HG03025 (cell line): Measurements from ENCODE around the gene PRR7.

Source experiments
- ATAC-seq: cut with Tn5 transposase; IDR thresholded peaks from one replicate; pipeline ENCODE4 v1.9.1; 2021; ENCODE audit warnings: mild to moderate bottlenecking, moderate library complexity; ENCODE audit not compliant: unreplicated experiment, low FRiP score

The PRR7 gene

GRCh38 chr5:177466861-177467260 lies 20.2 kb downstream of the PRR7 start:
- ATAC-seq: no peak

- ATAC-seq: no peak
Observed at GRCh38 chr5:177467436-177467835, 20.8 kb downstream of the PRR7 start.

GRCh38 chr5:177468329-177468684 lies 21.7 kb downstream of the PRR7 start:
- ATAC-seq: no peak

DNA sequence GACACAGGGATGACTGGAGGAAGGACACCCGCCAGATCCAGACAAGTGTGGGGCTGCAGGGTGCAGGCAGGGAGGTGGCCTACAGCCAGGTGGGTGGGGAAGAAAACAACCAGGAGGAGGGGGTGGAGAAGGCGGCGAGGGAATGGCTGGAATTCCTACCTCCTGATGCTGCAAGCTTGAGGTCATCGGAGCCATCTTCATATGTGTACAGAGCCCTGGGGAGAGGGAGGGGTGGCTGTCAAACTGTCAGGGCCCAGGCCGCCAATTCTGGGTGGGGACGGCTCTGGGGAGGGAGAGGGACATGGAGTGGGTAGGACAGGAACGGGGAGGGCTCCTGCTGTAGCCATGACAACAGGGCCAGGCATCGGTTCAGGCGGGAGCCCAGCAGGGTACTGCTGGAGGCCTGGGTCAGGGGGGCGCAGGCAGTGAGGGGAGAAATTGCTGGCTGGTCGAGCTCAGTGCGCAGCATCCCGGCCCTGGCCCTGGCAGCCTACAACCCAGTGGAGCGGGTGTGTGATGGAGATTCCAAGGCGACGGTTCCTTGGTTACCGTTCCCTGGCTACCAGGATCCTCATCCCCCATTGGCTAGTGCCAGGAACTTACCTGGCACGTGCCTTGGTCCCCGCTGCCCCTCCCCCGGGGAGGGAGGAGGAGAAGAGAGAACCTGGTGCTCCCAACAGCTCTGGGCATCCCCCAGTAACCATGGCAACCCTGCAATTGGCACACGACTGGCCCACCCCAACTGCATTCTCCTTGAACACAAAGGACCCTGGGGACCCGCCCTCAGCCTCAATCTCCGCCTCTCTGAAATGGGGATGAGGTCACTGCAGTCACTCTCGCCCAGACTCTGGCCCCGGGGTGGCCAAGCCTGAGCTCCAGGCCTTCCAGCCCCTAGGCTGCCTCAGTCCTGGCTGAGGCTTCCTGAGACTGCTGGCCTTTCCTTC lies 22.3 kb downstream of the PRR7 start:
- ATAC-seq: no peak

DNA sequence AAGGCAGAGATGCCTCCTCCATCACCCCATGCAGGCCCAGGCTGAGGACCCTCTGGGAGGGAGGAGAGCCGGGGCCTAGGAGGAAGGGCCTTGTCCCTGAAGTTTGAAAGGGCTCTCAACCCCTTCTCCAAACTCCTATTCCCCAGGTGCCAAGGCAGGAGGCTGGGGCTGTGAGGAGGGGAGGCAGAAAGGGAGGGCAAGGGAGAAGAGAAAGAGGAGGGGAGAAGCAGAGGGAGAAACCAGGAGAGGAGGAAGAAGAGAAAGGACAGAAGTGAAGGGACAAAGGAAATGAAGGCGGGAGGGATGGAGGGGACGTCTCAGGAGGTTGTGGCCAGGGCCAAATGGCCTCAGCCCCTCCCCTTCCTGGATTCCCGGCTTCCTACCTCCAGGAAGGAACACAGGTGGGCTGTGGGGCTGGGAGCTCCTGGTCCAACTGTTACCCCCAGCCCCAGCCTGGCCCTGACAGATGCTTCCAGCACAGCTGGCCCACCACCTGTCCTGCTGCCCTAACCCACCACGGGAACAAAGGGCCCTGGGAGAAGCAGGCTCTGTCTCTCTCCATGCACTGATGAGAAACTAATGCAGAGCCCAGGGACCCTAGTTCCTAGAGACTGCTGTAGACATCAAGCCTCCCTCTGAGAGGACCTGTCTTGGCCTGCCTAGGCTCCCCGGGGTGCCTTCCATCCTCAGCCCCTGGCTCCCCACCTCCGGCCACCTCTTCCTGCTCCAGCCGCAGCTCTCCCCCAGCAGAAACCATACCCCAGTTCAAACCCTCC lies 23.3 kb downstream of the PRR7 start:
- ATAC-seq: no peak

DNA sequence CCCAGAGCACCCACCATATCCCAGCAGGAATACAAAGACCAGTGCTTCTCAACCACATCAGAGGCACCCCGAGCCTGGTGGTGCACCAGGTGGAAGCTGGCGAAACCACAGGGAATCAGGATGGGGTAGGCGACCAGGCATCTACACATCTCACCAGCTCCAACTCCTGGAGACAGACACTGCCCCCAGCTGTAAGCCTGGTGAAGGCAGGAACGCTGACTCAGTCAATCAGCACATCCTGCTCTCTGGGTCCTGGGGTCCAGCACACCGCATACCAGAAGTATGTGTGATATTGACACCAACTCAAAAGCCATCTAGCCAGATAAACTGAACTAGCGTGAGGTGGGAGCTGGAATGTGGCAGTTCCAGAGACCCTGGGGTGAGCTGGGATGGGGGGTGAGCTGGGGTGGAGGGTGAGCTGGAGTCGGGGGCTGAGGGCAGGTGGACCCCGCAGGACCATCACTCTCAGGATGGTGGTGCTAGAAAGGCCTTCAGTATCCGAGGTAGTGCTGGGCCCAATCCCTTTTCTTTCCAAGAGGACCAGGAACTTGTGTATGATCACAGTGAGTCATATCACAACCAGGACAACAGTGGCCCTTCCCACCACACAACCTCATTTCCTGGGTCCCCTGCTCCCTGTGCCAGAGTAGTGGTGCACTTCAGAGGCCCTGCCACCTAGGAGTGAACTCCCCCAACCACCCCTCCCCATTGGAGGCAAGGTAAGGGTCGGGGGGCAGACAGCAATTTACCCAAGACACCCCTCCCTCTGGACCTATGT lies 24.3 kb downstream of the PRR7 start:
- ATAC-seq: no peak

DNA sequence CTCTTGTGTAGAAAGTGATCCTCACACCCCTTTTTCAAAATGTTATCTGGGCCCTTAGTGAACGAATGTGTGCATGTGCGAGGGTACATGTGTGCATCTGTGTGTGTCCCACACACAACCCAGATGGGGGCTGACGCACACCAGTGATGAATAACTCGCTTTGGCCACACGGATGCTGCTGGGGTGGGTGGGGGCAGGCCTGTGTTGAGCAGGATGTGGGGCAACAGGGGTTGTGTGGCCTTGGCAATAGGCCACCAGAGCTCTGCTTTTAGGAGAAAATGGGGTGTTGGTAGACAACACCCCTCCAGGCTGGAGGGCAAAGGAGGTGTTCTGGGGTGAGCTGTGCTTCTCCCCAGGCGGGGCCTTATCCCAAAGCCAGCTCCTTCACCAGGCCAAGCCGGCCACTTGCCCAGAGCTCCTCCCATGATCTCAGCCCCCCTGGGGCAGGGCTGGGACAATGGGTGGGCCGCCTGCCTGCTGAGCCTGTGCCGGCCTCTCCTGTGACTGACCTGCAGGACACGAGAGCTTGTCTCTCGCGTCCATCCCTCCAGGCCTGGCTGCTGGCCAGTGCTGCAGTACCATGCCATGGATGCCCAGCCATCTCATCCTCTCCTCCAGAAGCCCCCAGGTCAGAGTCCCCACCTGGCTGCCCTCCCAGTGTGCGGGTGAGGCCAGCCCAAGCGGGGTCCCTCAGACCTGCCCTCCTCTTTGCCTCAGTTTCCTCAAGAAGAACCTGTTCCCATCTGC lies 25.2 kb downstream of the PRR7 start:
- no peak for ATAC-seq

DNA sequence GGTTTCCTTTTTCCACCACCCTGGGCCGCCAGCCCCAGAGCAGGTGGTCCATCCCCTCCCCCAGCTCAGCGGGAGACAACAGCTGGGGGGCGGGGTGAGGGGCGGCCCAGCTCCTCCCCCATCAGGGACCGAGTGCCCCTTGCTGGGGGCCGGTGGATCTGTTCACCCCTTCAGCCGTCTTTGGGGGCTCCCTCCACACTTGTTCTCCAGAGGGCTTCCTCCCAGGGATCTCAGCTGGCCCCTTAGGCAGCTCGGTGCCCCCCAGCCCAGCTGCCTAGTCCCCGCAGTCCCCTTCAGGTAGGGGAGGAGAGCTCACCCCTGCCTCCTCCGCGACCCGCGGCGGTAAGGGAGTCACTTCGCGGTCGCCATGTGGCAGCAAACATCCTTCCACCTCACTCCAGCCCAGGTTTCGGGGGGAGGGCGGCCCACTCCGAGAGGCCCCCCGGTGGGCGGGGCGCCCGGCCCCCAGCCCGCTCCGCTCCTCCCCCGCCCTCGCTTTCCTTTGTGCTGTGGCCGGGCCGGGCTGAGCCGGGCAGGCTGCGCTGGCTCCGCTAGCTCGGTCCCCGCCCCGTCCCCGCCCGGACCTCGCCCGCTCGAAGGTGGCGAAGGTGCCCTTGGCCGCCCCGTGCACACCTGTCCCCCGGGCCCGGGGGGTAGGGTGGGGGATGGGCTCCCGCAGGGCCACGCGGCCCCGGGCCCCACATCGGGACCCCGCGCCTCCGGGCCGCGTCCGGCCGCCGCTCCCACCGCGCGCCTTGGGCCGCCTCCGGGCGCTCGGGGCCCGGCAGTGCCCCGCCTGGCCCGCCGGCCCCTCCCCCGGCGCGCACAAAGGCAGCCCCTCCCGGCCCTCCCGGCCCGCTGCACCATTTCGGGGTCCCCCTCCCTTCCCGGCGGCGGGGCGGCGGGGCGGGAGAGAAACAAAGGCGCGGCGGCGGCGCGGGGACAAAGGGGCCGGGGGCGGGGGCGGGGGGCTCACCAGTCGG lies 26.1 kb downstream of the PRR7 start:
- ATAC-seq: peak; percentile 50

- ATAC-seq: peak; percentile 34
Observed at GRCh38 chr5:177473443-177474001, 26.9 kb downstream of the PRR7 start, which contains the start of gene DBN1. TSS of gene DBN1 (minus strand) at chr5:177473634. CDS start at chr5:177473521, 113 bp downstream.

DNA sequence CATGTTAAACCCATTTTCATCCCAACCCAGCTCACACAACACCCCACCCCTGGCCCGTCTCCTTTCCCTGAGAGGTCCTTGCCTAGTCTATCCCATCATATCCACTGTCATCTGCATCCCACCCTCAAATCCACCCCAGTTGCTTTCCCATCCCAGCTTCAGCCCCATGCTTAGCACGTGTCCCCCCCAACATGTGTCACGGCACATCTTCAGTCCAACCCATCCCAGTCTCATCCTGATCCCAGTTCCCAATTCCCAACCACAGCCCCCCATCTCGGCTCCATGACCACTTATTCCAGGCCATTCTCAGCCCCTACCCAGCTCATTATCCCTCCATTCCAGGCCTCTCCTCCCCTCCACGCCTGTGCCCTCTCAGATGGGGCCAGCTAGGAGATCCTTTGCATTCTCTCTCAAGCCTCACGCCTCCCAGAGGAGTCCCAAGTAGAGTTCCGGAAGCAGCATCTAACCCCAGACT lies 27.4 kb downstream of the PRR7 start:
- no peak for ATAC-seq

GRCh38 chr5:177474846-177475562 lies 28.4 kb downstream of the PRR7 start:
- ATAC-seq: no peak

- no peak for ATAC-seq
Observed at GRCh38 chr5:177475563-177476427, 29.2 kb downstream of the PRR7 start.

- ATAC-seq: no peak
Observed at GRCh38 chr5:177476531-177477233, 30.1 kb downstream of the PRR7 start.

- no peak for ATAC-seq
Observed at GRCh38 chr5:177477701-177478477, 31.3 kb downstream of the PRR7 start.
